ENCODE measurements around the gene SERPINF2.
"Not testable (repeated sequence)": the region's sequence is repeated elsewhere in the genome, so short reads cannot be mapped to it uniquely, and the experiment has no call there.

Gene SERPINF2

DNA sequence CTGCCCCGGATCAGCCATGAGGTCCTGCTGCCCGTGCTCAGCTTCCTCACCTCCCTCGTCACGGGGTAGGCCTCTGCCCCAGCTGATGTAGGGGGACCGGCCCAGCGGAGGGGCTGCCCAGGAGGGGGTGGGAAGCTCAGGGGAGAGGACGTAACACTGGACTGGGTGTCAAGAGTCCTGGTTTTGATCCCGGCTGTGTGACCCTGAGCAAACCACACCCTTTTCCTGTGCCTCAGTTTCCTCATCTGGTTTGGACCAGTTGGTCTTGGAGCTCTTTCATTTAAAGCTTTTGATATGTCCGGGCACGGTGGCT is 11.5 kb upstream of the SERPINF2 start:
- no peak for DNase-seq (ENCODE audit: low read depth, low spot score)
- no peak overlapping the region for H3K4me3 ChIP-seq (ENCODE audit: low read length)

DNA sequence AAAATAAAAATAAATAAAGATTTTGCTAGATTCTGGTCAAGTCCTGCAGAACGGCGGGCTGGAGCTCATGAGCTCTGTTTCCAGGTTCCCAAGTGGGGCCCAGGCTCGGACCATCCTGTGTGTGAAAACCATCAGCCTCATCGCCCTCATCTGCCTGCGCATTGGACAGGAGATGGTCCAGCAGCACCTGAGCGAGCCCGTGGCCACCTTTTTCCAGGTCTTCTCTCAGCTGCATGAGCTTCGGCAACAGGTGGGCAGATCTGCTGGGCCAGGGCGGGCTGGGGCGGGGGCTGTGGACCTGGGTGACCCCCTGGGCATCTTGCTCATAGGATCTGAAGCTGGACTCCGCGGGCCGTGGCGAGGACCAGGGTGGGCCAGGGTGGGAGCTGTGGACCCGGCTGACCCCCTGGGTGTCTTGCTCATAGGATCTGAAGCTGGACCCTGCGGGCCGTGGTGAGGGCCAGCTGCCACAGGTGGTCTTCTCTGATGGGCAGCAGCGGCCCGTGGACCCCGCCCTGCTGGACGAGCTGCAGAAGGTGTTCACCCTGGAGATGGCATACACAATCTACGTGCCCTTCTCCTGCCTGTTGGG is 10.3 kb upstream of the SERPINF2 start:
- H3K4me3 ChIP-seq (ENCODE audit: low read length) = no peak overlapping the region
- no peak for DNase-seq (ENCODE audit: low read depth, low spot score)

GRCh38 chr17:1732833-1733321 is 9.8 kb upstream of the SERPINF2 start:
- no peak for DNase-seq (ENCODE audit: low read depth, low spot score)

GRCh38 chr17:1733759-1734158 is 8.9 kb upstream of the SERPINF2 start:
- H3K4me3 ChIP-seq (ENCODE audit: low read length) = no peak overlapping the region
- DNase-seq (ENCODE audit: low read depth, low spot score) = no peak

More at GRCh38 chr17:1732833-1733321, 9.8 kb upstream of the SERPINF2 start:
- H3K4me3 ChIP-seq (ENCODE audit: low read length) = no peak overlapping the region

- DNase-seq (ENCODE audit: low read depth, low spot score) = no peak
Observed at GRCh38 chr17:1735418-1735817, 7.3 kb upstream of the SERPINF2 start.

GRCh38 chr17:1735834-1736347 is 6.8 kb upstream of the SERPINF2 start:
- no peak overlapping the region for H3K4me3 ChIP-seq (ENCODE audit: low read length)
- no peak for DNase-seq (ENCODE audit: low read depth, low spot score)

More at GRCh38 chr17:1735418-1735817, 7.3 kb upstream of the SERPINF2 start:
- no peak overlapping the region for H3K4me3 ChIP-seq (ENCODE audit: low read length)

- no peak overlapping the region for H3K4me3 ChIP-seq (ENCODE audit: low read length)
- no peak for DNase-seq (ENCODE audit: low read depth, low spot score)
Observed at GRCh38 chr17:1736348-1737281, 6.1 kb upstream of the SERPINF2 start.

- no peak overlapping the region for H3K4me3 ChIP-seq (ENCODE audit: low read length)
- DNase-seq (ENCODE audit: low read depth, low spot score) = no peak
Observed at GRCh38 chr17:1737531-1738291, 5.0 kb upstream of the SERPINF2 start.

GRCh38 chr17:1741899-1742298 is 772 bp upstream of the SERPINF2 start:
- not testable (repeated sequence) for H3K4me3 ChIP-seq (ENCODE audit: low read length); DNase-seq (ENCODE audit: low read depth, low spot score)

DNA sequence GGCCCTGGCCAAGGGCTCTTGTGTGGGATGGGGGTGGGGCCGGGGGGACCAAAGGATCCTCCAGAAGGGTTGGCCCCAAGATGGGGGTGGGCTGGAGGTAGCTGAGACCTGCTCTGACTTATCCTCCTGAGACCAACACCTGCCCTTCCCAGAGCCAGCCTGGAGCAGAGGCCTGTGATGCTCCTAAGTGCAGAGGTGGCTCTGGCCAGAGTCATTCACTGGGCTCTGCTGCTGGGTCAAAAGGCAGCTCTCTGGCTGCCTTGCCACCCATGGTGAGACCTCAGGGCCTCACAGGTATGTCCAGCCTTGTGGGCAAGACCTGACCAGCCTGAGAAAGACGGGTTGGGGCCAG is 393 bp downstream of the SERPINF2 start:
- H3K4me3 ChIP-seq (ENCODE audit: low read length) = no peak overlapping the region
- no peak for DNase-seq (ENCODE audit: low read depth, low spot score)

GRCh38 chr17:1744551-1745512 is 2.2 kb downstream of the SERPINF2 start:
- no peak for DNase-seq (ENCODE audit: low read depth, low spot score)
- H3K4me3 ChIP-seq (ENCODE audit: low read length) = no peak overlapping the region

- H3K4me3 ChIP-seq (ENCODE audit: low read length) = no peak overlapping the region
- DNase-seq (ENCODE audit: low read depth, low spot score) = no peak
Observed at GRCh38 chr17:1745513-1746020, 2.9 kb downstream of the SERPINF2 start.

GRCh38 chr17:1746975-1747543 is 4.4 kb downstream of the SERPINF2 start:
- H3K4me3 ChIP-seq (ENCODE audit: low read length) = no peak overlapping the region
- no peak for DNase-seq (ENCODE audit: low read depth, low spot score)

- DNase-seq (ENCODE audit: low read depth, low spot score) = no peak
- no peak overlapping the region for H3K4me3 ChIP-seq (ENCODE audit: low read length)
Observed at GRCh38 chr17:1750628-1751027, 8.0 kb downstream of the SERPINF2 start.

DNA sequence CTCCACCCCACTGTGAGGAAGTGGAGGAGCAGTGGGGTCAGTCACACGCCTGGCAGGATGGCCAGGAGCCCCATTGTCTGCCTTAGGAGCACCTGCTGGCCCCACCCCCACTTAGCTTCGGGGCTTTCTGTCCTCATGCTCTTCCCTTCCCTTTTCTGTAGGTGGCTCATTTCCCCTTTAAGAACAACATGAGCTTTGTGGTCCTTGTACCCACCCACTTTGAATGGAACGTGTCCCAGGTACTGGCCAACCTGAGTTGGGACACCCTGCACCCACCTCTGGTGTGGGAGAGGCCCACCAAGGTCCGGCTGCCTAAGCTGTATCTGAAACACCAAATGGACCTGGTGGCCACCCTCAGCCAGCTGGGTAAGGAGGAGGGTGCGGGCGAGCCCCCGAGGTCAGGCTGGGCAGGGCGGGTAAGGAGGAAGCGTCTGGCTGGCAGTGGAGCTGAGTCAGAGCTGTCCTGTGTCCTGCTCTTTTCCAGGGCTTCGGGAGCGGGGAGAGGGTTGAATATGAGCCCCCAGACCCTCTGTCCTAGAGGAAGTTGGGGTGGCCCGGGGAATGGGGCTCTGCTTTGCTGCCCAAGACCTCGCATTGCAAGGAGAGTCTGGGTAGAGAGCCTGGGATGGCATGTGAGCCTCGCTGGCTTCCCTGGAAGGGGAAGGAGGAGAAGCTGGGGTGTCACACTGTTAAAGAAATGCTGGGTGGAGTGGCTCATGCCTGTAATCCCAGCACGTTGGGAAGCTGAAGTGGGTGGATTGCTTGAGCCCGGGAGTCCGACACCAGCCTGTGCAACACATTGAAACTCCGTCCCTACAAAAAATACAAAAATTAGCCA is 10.0 kb downstream of the SERPINF2 start:
- H3K4me3 ChIP-seq (ENCODE audit: low read length) = no peak overlapping the region
- DNase-seq (ENCODE audit: low read depth, low spot score) = no peak

GRCh38 chr17:1753767-1754429 is 11.2 kb downstream of the SERPINF2 start:
- no peak overlapping the region for H3K4me3 ChIP-seq (ENCODE audit: low read length)
- no peak for DNase-seq (ENCODE audit: low read depth, low spot score)
